H9 (cell line): Measurements from ENCODE around the gene P2RY4. TPM values are rescaled to one million over a fixed set of nuclear protein-coding genes. Genes with fewer than 3 reads are reported as not detected.

Experiments
- DNase-seq: peaks from one replicate; pipeline ENCODE4 v3.0.0-alpha.2; 2017
- H2AFZ ChIP-seq: one replicate; pipeline ENCODE4 v1.6.1; 2013; ENCODE audit warnings: mild to moderate bottlenecking, low read length, control low read depth, moderate library complexity
- H2AK5ac ChIP-seq: 2 replicates; pipeline ENCODE4 v1.6.1; 2013; ENCODE audit warnings: low read length, control low read depth, mixed read lengths; ENCODE audit not compliant: insufficient read length
- H2BK120ac ChIP-seq: one replicate; pipeline ENCODE4 v1.6.1; 2013; ENCODE audit warnings: low read depth, mild to moderate bottlenecking, low read length, control low read depth, inconsistent platforms; ENCODE audit not compliant: poor library complexity, severe bottlenecking
- H2BK12ac ChIP-seq: 2 replicates; pipeline ENCODE4 v1.6.1; 2013; ENCODE audit warnings: low read length, control low read depth, mixed read lengths, low read depth; ENCODE audit not compliant: insufficient read length
- H2BK15ac ChIP-seq: 2 replicates; pipeline ENCODE4 v1.6.1; 2013; ENCODE audit warnings: low read depth, low read length, control low read depth
- H2BK20ac ChIP-seq: one replicate; pipeline ENCODE4 v1.6.1; 2013; ENCODE audit warnings: low read depth, mild to moderate bottlenecking, low read length, control low read depth, inconsistent platforms; ENCODE audit not compliant: poor library complexity, severe bottlenecking
- H2BK5ac ChIP-seq: 2 replicates; pipeline ENCODE4 v1.6.1; 2013; ENCODE audit warnings: low read length, control low read depth, mixed read lengths; ENCODE audit not compliant: insufficient read length
- H3K14ac ChIP-seq: 2 replicates; pipeline ENCODE4 v1.6.1; 2013; ENCODE audit warnings: low read length, control low read depth; ENCODE audit not compliant: insufficient read depth
- H3K18ac ChIP-seq: 2 replicates; pipeline ENCODE4 v1.6.1; 2013; ENCODE audit warnings: low read depth, mild to moderate bottlenecking, mixed read lengths, low read length, control low read depth; ENCODE audit not compliant: insufficient read length
- H3K23ac ChIP-seq: 2 replicates; pipeline ENCODE4 v1.6.1; 2013; ENCODE audit warnings: low read length, control low read depth, mixed read lengths, low read depth; ENCODE audit not compliant: insufficient read length
- H3K23me2 ChIP-seq: 2 replicates; pipeline ENCODE4 v1.6.1; 2013; ENCODE audit warnings: low read depth, mild to moderate bottlenecking, mixed read lengths, low read length, control low read depth; ENCODE audit not compliant: insufficient read length, poor library complexity, severe bottlenecking
- H3K27ac ChIP-seq: 2 replicates; pipeline ENCODE4 v1.5.1; 2013; ENCODE audit warnings: low read length, control low read depth, mixed read lengths, low read depth; ENCODE audit not compliant: insufficient read length
- H3K27me3 ChIP-seq: 2 replicates; pipeline ENCODE4 v1.6.1; 2013; ENCODE audit warnings: low read length, control low read depth, inconsistent platforms; ENCODE audit not compliant: insufficient read depth
- H3K4ac ChIP-seq: 2 replicates; pipeline ENCODE4 v1.6.1; 2013; ENCODE audit warnings: low read depth, mild to moderate bottlenecking, control low read depth, inconsistent platforms, low read length, moderate library complexity
- H3K4me1 ChIP-seq: 2 replicates; pipeline ENCODE4 v1.6.1; 2013; ENCODE audit warnings: low read length, control low read depth, inconsistent platforms; ENCODE audit not compliant: insufficient read depth
- H3K4me2 ChIP-seq: 2 replicates; pipeline ENCODE4 v1.6.1; 2013; ENCODE audit warnings: low read length, control low read depth, mixed read lengths; ENCODE audit not compliant: insufficient read length, insufficient read depth
- H3K56ac ChIP-seq: 2 replicates; pipeline ENCODE4 v1.6.1; 2013; ENCODE audit warnings: low read depth, mild to moderate bottlenecking, mixed read lengths, low read length, control low read depth; ENCODE audit not compliant: insufficient read length
- H3K79me1 ChIP-seq: 2 replicates; pipeline ENCODE4 v1.6.1; 2013; ENCODE audit warnings: low read depth, mild to moderate bottlenecking, moderate library complexity, low read length, control low read depth, inconsistent platforms; ENCODE audit not compliant: insufficient read depth, poor library complexity, severe bottlenecking
- H3K79me2 ChIP-seq: 2 replicates; pipeline ENCODE4 v1.6.1; 2013; ENCODE audit warnings: low read length, control low read depth, inconsistent platforms; ENCODE audit not compliant: insufficient read depth
- H3K9ac ChIP-seq: 2 replicates; pipeline ENCODE4 v1.6.1; 2013; ENCODE audit warnings: low read length, control low read depth, mixed read lengths; ENCODE audit not compliant: insufficient read length; ENCODE audit errors: extremely low read depth
- H3K9me3 ChIP-seq: one replicate; pipeline ENCODE4 v1.6.1; 2013; ENCODE audit warnings: low read depth, low read length, inconsistent platforms; ENCODE audit not compliant: control insufficient read depth
- H3T11ph ChIP-seq: one replicate; pipeline ENCODE4 v1.6.1; 2013; ENCODE audit warnings: mild to moderate bottlenecking, low read length, control low read depth, inconsistent platforms
- H4K20me1 ChIP-seq: one replicate; pipeline ENCODE4 v1.6.1; 2013; ENCODE audit not compliant: control insufficient read depth, insufficient read length, insufficient read depth
- H4K5ac ChIP-seq: 2 replicates; pipeline ENCODE4 v1.6.1; 2013; ENCODE audit warnings: low read depth, mild to moderate bottlenecking, mixed read lengths, low read length, control low read depth; ENCODE audit not compliant: insufficient read length
- H4K8ac ChIP-seq: replicated peaks from 2 replicates; pipeline ENCODE4 v1.6.1; 2013; ENCODE audit warnings: low read length, control low read depth, mixed read lengths, low read depth; ENCODE audit not compliant: insufficient read length
- H4K91ac ChIP-seq: 2 replicates; pipeline ENCODE4 v1.6.1; 2013; ENCODE audit warnings: low read depth, mild to moderate bottlenecking, moderate library complexity, mixed read lengths, low read length, control low read depth; ENCODE audit not compliant: insufficient read length
- H3K27ac Mint-ChIP-seq, 3 experiments: 2 replicates in 2 of 3; 3 replicates in 1 of 3; pipeline ENCODE4 v1.8.0; 2020 to 2021; ENCODE audit warnings: mixed read lengths in 3 of 3, mild to moderate bottlenecking in 1 of 3, moderate library complexity in 1 of 3
- H3K27me3 Mint-ChIP-seq: 2 replicates; pipeline ENCODE4 v1.8.0; 2021; ENCODE audit warnings: low read depth, mild to moderate bottlenecking, moderate library complexity, mixed read lengths
- H3K36me3 Mint-ChIP-seq, 3 experiments: 2 replicates in 2 of 3; 3 replicates in 1 of 3; pipeline ENCODE4 v1.8.0; 2020 to 2021; ENCODE audit warnings: low read depth in 3 of 3, mixed read lengths in 3 of 3; ENCODE audit not compliant: insufficient read depth in 1 of 3
- H3K4me1 Mint-ChIP-seq, 2 experiments: 2 replicates each; pipeline ENCODE4 v1.8.0; 2020; ENCODE audit warnings: mixed read lengths in 2 of 2
- H3K4me3 Mint-ChIP-seq, 2 experiments: 2 replicates in 1 of 2; 3 replicates in 1 of 2; pipeline ENCODE4 v1.8.0; 2020 to 2021; ENCODE audit warnings: mild to moderate bottlenecking in 2 of 2, mixed read lengths in 2 of 2, moderate library complexity in 1 of 2
- H3K9me3 Mint-ChIP-seq, 2 experiments: 2 replicates in 1 of 2; 3 replicates in 1 of 2; pipeline ENCODE4 v1.8.0; 2020; ENCODE audit warnings: mild to moderate bottlenecking in 2 of 2, mixed read lengths in 2 of 2, moderate library complexity in 1 of 2
- CTCF ChIP-seq: fragments of 200-600 bp; sonication (generic); conservative IDR thresholded peaks from 3 replicates; pipeline ENCODE4 v1.8.0; 2021; ENCODE audit warnings: antibody characterized with exemption, mild to moderate bottlenecking
- WGBS: extraction: QIAGEN DNeasy Blood & Tissue Kit; methylation state at CpG from one replicate; pipeline ENCODE4 v1.1.7; 2013; ENCODE audit warnings: missing lambda C conversion rate, low lambda C conversion rate, mixed read lengths; ENCODE audit not compliant: insufficient read length; ENCODE audit errors: extremely low coverage; 5-methylcytosine and 5-hydroxymethylcytosine counted together
- total RNA-seq: library from RNA; stranded (reverse); gene quantifications from 2 replicates; pipeline ENCODE4 v1.2.1, GENCODE V29; 2021

Gene P2RY4
- total RNA-seq, 1 experiment from 2014 or later: not detected

- no peak for DNase-seq
- no peak overlapping the region for H3K18ac ChIP-seq
- Mint-ChIP-seq H3K27me3 (no peaks in the 10 kb centered on the region), H3K4me3 (no peak overlapping the region), H3K4me1 (peaks cover 10 to 13% of the 10 kb centered on the region in 2 experiments), H3K9me3 (peaks cover 72 to 73% of the 10 kb centered on the region in 2 experiments), H3K27ac (no peak overlapping the region), H3K36me3 (peaks cover 0 to 5% (median 4%) of the 10 kb centered on the region in 3 experiments; a peak in 3 of 7 replicates)
- no peak overlapping the region for H2BK5ac ChIP-seq
- no peaks in the 10 kb centered on the region for H3K23me2 ChIP-seq
- H4K20me1 ChIP-seq: no peaks in the 10 kb centered on the region
- no peak overlapping the region for H3T11ph ChIP-seq
- no peak overlapping the region for H4K5ac ChIP-seq
- H2AFZ ChIP-seq: no peak overlapping the region
- peaks cover 54% of the 10 kb centered on the region for H3K9me3 ChIP-seq
- H3K79me2 ChIP-seq: no peaks in the 10 kb centered on the region
- H4K8ac ChIP-seq: no peak overlapping the region
- H4K91ac ChIP-seq: no peak overlapping the region
- H3K27ac ChIP-seq: no peak overlapping the region
- no peak overlapping the region for H3K23ac ChIP-seq
- no peaks in the 10 kb centered on the region for H3K79me1 ChIP-seq
- TF ChIP-seq CTCF: no peak
- no peaks in the 10 kb centered on the region for H3K4me1 ChIP-seq
- H3K4ac ChIP-seq: no peak overlapping the region
- H3K27me3 ChIP-seq: no peaks in the 10 kb centered on the region
- no CpG with 5 or more reads among the region's 5 CpGs for WGBS
- no peak overlapping the region for H2BK12ac ChIP-seq
- H2BK20ac ChIP-seq: no peak overlapping the region
- H3K4me2 ChIP-seq: no peak overlapping the region
- H2AK5ac ChIP-seq: no peak overlapping the region
- no peak overlapping the region for H3K9ac ChIP-seq
- no peak overlapping the region for H2BK15ac ChIP-seq
- H3K56ac ChIP-seq: no peak overlapping the region
- H2BK120ac ChIP-seq: no peak overlapping the region
- H3K14ac ChIP-seq: no peak overlapping the region
Measured at GRCh38 chrX:70257423-70258288, 2.3 kb downstream of the P2RY4 start.
